ENCODE measurements around the gene PRKRIP1.

GRCh38 chr7:102464577-102465280 lies 68.6 kb downstream of the PRKRIP1 start, which contains the start of the genes ALKBH4 and LRWD1:
- TF ChIP-seq CTCF (IDR thresholded peaks at IDR 0.05) = peak in 4 of 6 experiments; percentile 37 to 71 (median 52)
- TF ChIP-seq EP300 (IDR thresholded peaks at IDR 0.05) = no peak
